ENCODE data around the gene SUGCT. TPM values are rescaled to one million over a fixed set of nuclear protein-coding genes. Genes with fewer than 3 reads are reported as not detected.

The SUGCT gene
- total and polyA plus RNA-seq, 2 of the 13 experiments (the other 11 are each of a cell fraction or from before 2014, with no cell fraction given): 10.1 to 22.2 TPM

DNA sequence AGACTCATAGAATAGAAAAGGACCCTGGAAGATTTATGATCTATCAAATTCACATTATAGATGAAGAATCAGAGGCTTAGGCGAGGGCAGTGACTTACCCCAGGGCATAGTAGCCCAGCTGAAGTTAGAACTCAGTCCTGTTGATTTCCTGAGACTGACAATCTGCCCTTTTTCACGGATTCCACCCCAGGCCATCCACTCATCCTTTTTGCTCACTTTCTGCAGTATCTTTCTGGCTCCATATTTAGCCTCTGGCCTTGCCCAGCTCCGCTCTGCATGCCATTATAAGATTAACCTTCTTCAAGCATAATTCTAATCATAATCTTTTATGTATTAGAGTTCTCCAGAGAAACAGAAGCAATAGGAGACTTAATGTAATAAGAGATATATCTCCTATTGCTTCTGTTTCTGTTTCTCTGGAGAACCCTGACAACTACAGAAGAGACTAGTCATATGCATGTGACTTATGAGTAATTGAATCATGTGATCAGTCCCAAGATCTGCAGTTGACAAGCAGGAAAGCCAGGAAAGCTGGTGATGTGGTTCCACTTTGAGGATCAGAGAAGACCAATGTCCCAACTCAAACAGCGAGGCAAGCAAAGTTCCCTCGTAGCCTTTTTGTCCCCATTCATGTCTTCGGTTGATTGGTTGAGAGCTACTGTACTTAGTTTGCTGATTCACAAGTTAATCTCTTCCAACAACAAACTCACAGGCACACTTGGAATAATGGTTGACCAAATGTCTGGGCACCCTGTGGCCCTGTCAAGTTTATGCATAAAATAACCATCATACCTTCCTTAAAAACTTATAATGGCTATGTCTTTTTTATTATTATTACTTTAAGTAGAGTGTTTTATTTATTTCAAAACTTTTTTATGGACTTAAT lies 412.1 kb downstream of the SUGCT start:
- no TSS peak for BruUV-seq (replicated peaks)
- no peak overlapping the region for H2AFZ ChIP-seq (ENCODE audit: low read length)
- ATAC-seq: no peak

More for the DNA sequence above, 412.1 kb downstream of the SUGCT start:
- FAIRE-seq: no peak
- Histone ChIP-seq H3K27me3 (ENCODE audit: control insufficient read depth in 1 of 2, insufficient read depth in 2 of 2, low read length in 2 of 2) (no peaks in the 10 kb centered on the region), H3K79me2 (ENCODE audit: insufficient read depth, low read length) (no peaks in the 10 kb centered on the region), H4K20me1 (ENCODE audit: insufficient read depth, low read length) (no peaks in the 10 kb centered on the region), H3K27ac (ENCODE audit: extremely low read length, insufficient read depth, low read length) (no peak overlapping the region), H3K9me3 (ENCODE audit: low read length) (no peaks in the 10 kb centered on the region), H3K4me1 (ENCODE audit: insufficient read depth, low read length) (no peaks in the 10 kb centered on the region), H3K4me2 (ENCODE audit: low read depth, low read length) (no peak overlapping the region), H3K9ac (ENCODE audit: insufficient read depth, low read depth, low read length) (no peak overlapping the region), H3K4me3 (replicated peaks in 1 of 3; ENCODE audit: insufficient read depth in 1 of 3, low read depth in 2 of 3, low read length in 3 of 3) (no peak overlapping the region), H3K36me3 (replicated peaks in 1 of 2; ENCODE audit: control insufficient read depth in 1 of 2, insufficient read depth in 2 of 2, low read length in 2 of 2) (no peaks in the 10 kb centered on the region)
- ChIA-PET POLR2A (no interaction called here), CTCF (ENCODE audit: low intra/inter-chr PET ratio, low total read pairs) (no interaction called here)
- TF ChIP-seq ZIK1 (CRISPR knock-in tag; IDR thresholded peaks at IDR 0.05; ENCODE audit: borderline replicate concordance, low read depth) (no peak), ZSCAN31 (CRISPR knock-in tag; IDR thresholded peaks at IDR 0.05; ENCODE audit: low read depth) (no peak), FOXM1 (CRISPR knock-in tag; IDR thresholded peaks at IDR 0.05) (no peak), TFAP4 (IDR thresholded peaks at IDR 0.05; ENCODE audit: borderline replicate concordance, low read depth) (no peak), KLF16 (CRISPR knock-in tag; IDR thresholded peaks at IDR 0.05) (no peak), HES4 (CRISPR knock-in tag; IDR thresholded peaks at IDR 0.05; ENCODE audit: borderline replicate concordance) (no peak), PBX2 (CRISPR knock-in tag; IDR thresholded peaks at IDR 0.05) (no peak), SRSF9 (IDR thresholded peaks at IDR 0.05; ENCODE audit: borderline replicate concordance, insufficient read depth, low read depth, low read length, poor library complexity, severe bottlenecking) (no peak), ZNF501 (CRISPR knock-in tag; IDR thresholded peaks at IDR 0.05) (no peak), ZBTB37 (CRISPR knock-in tag; IDR thresholded peaks at IDR 0.05) (no peak), ZNF709 (CRISPR knock-in tag; IDR thresholded peaks at IDR 0.05) (no peak), RBAK (CRISPR knock-in tag; IDR thresholded peaks at IDR 0.05) (no peak), XBP1 (CRISPR knock-in tag; IDR thresholded peaks at IDR 0.05) (no peak), CEBPB (IDR thresholded peaks at IDR 0.05; ENCODE audit: borderline replicate concordance, low read depth, low read length) (no peak), MEF2D (CRISPR knock-in tag; IDR thresholded peaks at IDR 0.05) (no peak)
- TF ChIP-seq, protein P1, sequence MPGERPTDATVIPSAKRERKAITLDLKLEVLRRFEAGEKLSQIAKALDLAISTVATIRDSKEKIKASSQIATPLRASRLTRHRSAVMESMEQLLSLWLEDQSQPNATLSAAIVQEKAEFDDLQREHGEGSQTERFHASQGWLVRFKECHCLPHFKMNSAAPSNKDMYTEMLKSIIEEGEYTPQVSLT (CRISPR knock-in tag; IDR thresholded peaks at IDR 0.05; ENCODE audit: borderline replicate concordance, low read depth): no peak
- TF ChIP-seq, protein P2, sequence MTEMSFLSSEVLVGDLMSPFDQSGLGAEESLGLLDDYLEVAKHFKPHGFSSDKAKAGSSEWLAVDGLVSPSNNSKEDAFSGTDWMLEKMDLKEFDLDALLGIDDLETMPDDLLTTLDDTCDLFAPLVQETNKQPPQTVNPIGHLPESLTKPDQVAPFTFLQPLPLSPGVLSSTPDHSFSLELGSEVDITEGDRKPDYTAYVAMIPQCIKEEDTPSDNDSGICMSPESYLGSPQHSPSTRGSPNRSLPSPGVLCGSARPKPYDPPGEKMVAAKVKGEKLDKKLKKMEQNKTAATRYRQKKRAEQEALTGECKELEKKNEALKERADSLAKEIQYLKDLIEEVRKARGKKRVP (CRISPR knock-in tag; IDR thresholded peaks at IDR 0.05): no peak
- no peak for DNase-seq (ENCODE audit: low spot score)
- WGBS (ENCODE audit: low lambda C conversion rate): 90% methylated on average over 6 of the region's 6 CpGs
- in situ Hi-C loops (cut with HindIII; ENCODE audit: extremely low pct_ligation_motif_present, low pct_unique_long_range_greater_than_20kb): no loop called here
- intact Hi-C loops (cut with micrococcal nuclease; ENCODE audit: unreplicated experiment): no loop called here
